KG1 (cell line): ENCODE results near the gene B3GALNT1.

ENCODE experiments used
- DNase-seq: peaks from one replicate; lab custom pipeline; 2025; lab: John Stamatoyannopoulos, UW

B3GALNT1 gene

DNA sequence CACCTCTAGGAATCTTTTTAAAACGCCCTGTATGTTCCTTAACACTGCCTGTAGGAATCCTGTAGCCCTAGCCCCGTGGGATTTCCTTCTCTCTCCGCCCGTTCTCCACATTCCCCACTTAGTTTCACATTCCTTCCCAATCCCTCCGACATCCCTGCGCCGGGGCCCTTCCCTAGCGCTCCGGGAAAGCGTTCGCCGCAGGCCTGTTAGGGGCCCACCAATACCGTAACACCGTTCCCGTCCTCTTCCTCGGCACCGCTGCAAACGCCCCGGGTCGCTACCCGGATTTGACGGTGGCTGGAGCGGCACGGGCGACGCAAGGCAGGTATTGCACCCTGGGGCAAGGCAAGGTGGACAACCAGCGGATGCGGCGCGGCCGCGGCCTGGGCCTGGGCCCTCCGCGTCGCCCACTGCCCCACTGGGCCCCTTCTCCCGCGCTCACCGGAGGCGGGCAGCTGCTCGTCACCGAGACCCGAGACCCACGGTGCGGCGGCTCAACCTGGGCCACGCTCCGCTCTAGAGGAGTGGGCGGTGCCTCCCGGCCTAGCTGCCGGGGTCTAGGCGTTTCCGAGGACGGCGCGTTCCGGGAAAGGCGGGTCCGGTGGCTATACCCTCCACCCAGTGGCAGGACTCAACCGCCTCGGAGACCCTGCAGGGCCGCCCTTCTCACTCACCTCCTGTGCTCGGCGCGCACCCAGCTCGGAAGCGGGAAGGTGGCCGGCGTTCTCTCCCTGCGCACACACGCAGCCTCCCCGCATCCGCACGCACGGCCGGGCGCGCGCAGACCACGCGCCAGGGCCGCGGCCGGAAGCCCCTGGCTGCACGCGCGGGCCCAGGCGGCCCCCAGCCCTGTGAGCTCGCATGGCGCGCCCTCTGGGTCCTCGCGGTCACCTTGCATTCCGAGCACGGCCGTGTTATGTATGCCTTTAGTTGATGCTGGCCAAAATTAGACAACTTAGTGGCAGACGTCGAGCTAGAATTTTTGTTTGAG is at the start of gene B3GALNT1:
Gene B3GALNT1 (minus strand): TSS at position 789 of the 991 bp plus-strand sequence. CDS start 18,595 bp downstream, outside the sequence.
- DNase-seq, result no peak

DNA sequence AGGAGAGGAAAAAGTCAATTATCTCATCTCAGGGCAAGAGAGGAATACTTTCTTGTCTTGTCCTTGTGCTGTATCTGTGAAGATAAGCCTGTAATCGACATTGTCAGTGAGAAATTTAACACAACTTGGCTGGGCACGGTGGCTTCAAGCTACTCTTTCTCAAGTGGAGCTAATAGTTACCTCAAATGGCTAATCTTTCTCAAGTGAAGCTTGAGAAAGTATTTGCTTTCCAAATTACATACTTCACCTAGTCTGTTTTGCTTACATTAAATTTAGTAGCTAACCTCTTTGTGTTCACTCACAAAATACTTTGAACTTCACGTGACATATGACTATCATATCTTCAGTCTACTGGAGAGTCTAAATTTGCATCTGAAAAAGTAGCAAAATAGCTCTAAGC is 48.3 kb upstream of the B3GALNT1 start:
- no peak for DNase-seq

GRCh38 chr3:161150001-161150525 is 44.9 kb upstream of the B3GALNT1 start:
- DNase-seq, result no peak

- no peak for DNase-seq
Observed at GRCh38 chr3:161149529-161149928, 44.4 kb upstream of the B3GALNT1 start.

DNA sequence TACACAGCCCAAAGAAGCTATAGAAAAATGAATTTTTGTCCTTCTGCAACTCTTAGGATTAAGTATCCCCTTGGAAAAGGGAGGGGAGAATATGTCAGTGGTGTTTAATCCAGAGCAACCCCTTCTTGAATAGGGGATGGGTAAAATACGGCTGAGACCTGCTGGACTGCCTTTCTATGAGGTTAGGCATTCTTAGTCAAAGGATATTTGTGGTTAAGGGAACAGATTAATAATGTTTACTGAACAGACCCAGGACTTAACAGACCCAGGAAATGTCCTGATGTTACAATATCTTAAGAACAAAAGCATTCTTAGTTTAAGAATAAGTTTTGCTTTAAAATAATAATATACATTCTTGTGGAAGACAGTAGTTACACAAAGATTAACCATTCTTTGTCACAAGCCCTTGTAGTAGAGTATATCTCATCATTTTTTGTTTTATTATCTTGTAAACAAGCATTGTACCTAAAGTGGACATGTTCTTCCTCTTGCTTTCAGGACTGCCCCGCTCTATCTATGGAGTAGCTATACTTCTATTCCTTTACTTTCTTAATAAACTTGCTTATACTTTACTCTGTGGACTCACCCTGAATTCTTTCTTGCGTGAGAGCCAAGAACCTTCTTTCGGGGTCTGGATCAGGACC is 43.8 kb upstream of the B3GALNT1 start:
- DNase-seq, result no peak

- no peak for DNase-seq
Observed at GRCh38 chr3:161142486-161142885, 37.3 kb upstream of the B3GALNT1 start.

GRCh38 chr3:161139686-161140085 is 34.5 kb upstream of the B3GALNT1 start:
- DNase-seq, result no peak

DNA sequence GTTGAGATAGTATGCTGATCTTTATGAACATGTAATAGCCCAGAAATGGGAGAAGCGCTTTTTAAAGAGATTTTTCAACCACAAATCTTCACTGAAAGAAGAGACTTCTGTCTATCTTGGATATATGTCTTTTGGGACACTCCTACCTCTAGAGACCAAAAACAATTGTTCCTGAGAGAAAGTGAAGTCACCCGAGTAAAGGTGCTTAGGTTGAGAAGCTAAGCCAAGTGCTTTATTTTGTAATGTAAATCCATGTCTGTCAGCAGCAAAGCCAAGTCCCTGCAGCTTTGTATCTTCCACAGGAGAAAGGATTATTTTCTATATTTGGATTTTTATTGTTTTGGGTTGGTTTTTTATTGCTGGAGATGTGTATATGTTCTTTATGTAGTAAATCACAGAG is 32.1 kb upstream of the B3GALNT1 start:
- no peak for DNase-seq

DNA sequence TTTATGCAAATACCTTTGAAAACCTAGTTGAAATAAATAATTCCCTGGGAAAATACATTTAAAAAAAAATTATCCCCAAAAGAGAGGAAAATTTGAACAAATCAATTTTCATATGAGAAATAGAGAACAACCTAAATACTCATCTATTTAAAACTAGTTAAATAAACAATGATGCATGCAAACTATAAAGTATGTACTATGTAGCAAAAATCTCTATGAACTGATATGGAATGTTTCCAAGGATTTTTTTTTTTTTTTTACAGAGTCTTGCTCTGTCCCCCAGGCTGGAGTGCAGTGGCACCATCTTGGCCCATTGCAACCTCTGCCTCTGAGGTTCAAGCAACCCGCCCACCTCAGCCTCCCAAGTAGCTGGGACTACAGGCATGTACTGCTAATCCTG is 27.2 kb upstream of the B3GALNT1 start:
- no peak for DNase-seq

DNA sequence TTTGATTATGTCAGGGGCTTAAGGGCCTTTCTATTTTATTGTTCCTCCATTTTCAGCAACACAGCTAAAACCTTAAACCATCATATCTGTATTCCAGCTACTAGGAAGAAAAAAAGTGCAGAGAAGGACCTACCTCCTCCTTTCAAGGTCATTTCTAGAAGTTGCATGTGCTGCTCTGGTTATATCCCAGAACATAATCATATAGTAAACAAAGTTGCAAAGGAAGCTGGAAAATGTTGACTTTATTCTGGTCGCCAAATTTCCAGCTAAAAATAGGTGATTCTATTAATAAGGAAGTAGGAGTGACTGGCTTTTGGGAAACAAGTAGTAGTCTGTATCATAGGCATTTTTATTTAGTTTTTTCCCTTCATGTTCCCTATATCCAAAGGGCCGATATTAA is 21.3 kb upstream of the B3GALNT1 start:
- DNase-seq, result no peak

GRCh38 chr3:161117646-161118045 is 12.5 kb upstream of the B3GALNT1 start:
- no peak for DNase-seq

DNA sequence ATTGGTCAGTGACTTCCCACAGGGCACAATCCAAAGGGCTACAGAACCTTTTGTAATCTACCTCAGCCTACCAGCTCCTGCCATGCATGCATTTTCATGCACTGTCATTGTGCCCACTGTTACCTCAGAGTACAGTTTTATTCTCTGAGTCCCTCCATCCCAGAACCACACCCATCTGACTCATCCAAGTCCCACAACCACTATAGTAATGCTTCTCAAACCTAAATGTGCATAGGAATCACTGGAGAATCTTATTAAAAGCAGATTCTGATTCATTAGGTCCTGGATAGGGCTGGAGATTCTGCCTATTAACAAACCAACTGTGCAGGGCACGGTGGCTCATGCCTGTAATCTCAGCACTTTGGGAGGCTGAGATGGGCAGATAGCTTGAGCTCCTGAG is 3.7 kb upstream of the B3GALNT1 start:
- DNase-seq, result no peak

DNA sequence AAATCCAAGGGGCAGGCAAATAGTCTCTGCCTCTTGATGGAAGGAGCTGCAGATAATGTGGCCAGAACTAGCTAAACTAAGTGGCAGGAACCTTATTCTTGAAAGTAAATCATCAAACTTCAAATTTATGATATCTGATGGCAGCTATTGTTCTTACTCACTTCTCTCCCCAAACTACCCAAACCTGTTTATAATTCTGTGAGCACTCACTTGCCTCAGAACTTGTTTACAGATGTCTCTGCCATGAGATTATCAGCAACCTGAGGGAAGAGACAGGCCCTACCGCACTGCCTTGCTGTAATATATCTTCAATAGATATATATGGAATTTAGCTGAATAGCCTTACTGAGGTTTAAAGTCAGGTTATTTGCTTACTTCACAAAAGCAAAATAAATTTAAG is 2.2 kb upstream of the B3GALNT1 start:
- no peak for DNase-seq

- no peak for DNase-seq
Observed at GRCh38 chr3:161103776-161104385, 1.3 kb downstream of the B3GALNT1 start.

DNA sequence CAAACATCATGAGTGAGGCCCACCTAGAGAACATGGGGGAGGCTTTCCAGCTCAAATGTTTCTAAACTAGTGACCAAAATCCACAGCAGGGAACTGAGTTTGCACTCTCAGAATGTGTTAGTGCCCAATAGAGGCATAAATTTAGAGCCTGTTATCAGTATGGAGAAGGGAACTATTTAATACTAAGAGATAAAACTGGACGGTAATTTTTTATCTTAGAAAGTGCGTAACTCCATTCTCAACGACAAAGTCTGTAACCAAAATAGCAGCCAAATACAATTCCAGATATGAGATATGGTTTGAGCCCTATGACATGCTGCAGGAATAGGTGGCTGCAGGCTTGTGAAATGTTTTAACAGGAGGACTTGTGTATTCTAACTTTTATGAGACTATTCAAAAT is 3.5 kb downstream of the B3GALNT1 start:
- DNase-seq, result no peak

- DNase-seq, result no peak
Observed at GRCh38 chr3:161100994-161101393, 4.2 kb downstream of the B3GALNT1 start.

GRCh38 chr3:161096771-161097367 is 8.3 kb downstream of the B3GALNT1 start:
- DNase-seq, result no peak

- no peak for DNase-seq
Observed at GRCh38 chr3:161093895-161094294, 11.3 kb downstream of the B3GALNT1 start.

- DNase-seq, result no peak
Observed at GRCh38 chr3:161084277-161084676, 20.9 kb downstream of the B3GALNT1 start.

- no peak for DNase-seq
Observed at GRCh38 chr3:161083131-161083530, 22.0 kb downstream of the B3GALNT1 start.

- DNase-seq, result no peak
Observed at GRCh38 chr3:161082063-161082462, 23.1 kb downstream of the B3GALNT1 start.

DNA sequence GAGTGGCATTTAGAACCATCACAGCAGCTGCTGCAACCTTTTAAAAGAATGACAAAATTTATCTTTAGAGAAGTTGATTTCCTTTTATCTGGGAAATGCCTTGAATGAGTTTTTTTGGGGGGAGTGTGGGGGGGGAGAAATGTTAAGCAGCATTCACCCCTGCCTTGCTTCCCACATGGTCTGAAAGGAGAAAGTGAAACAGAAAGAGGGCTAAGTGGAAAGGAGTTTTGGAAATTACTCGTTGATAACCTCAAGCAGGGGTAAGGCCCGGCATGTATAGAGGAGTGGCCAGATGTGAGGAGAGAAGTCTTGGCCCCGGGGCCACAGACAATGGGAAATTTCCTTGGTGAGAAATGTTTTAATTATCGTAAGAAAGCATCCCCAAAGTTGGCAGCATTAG is 23.5 kb downstream of the B3GALNT1 start:
- no peak for DNase-seq
